Activated CD8-positive, alpha-beta memory T cell treated with anti-CD3 and anti-CD28 coated beads for 36 hours (primary cell): ENCODE measurements around the gene PLGRKT. TPM values are rescaled to one million over a fixed set of nuclear protein-coding genes. Genes with fewer than 3 reads are reported as not detected.
"Not testable (repeated sequence)": the region's sequence is repeated elsewhere in the genome, so short reads cannot be mapped to it uniquely, and the experiment has no call there.

Source experiments
- CTCF ChIA-PET: fragments of 350-600 bp; sonication (Branson Sonifier 250); formaldehyde crosslinking; loops from one replicate; lab custom pipeline; 2021; ENCODE audit warnings: antibody characterized with exemption; lab: Charles Lee
- POLR2A ChIA-PET: fragments of 350-600 bp; sonication (Branson Sonifier 250); formaldehyde crosslinking; loops from one replicate; lab custom pipeline; 2021; ENCODE audit warnings: antibody characterized with exemption; lab: Charles Lee
- total RNA-seq, 2 experiments: library from RNA; stranded (reverse); gene quantifications; one replicate each; pipeline ENCODE4 v1.2.3, GENCODE V29; 2021

PLGRKT gene
- 10 to 100 TPM; 31.8 to 35.7 TPM for total RNA-seq

DNA sequence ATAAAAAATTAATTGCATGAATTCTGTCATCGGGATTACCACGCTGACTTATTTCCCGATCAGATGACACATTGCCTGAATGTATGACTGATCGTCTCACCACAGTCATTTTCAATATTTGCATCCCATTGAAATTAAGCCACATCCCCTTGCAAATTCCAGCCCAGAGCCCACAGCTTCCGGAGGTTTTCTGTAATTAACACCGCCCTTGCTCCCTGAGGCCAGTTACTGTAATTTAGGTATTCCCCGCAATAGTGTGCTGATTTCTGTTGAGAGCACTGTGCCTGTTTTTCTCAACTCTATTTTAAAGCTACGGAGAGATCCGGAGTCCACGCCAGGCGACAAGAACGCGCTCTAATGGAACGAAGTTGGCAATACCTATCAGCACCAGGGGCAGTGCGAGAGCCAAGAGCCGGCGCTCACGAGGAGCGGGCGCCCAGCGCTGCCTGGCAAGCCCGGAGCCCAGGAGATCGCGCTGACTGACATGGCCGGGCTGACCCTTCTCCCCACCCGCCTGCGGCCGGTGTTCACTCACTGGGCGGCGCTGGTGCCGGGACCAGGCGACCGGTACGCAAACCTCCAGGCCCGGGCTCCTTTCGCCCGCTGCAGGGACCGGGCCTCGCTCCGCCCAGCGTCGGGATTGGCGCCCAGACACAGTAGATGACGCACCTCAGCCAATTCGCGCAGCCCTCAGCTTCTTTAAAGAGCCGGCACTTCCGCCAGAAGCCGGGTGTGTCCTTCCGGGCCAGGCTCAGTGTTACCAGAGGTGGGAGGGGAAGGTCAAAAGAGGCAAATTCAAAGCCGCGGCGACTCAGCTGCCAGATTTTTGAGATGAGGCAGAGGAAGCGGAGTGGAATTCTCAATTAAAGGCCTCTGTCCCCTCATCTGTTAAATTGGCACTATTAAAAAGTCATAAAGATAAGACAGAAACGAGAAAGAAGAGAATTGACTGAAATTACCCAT lies at the start of gene PLGRKT:
Gene PLGRKT (minus strand): TSS at position 672 of the 963 bp plus-strand sequence. CDS start 5,948 bp downstream, outside the sequence.
- ChIA-PET CTCF (interaction anchor here (1.0 to 3.7 kb wide), 4 partner anchors 8 to 152 kb away, joined by 3 to 18 read pairs (median 6); partner anchors contain the start of gene CD274), POLR2A (interaction anchor here (0.6 to 2.2 kb wide), 4 partner anchors 13 to 149 kb away, joined by 4 to 8 read pairs (median 6); partner anchors contain the start of gene CD274)

- ChIA-PET CTCF (no interaction called here), POLR2A (no interaction called here)
Measured at GRCh38 chr9:5486988-5487387, 49.3 kb upstream of the PLGRKT start.

GRCh38 chr9:5485378-5486085 lies 47.8 kb upstream of the PLGRKT start:
- POLR2A ChIA-PET: no interaction called here
- CTCF ChIA-PET: no interaction called here

- ChIA-PET CTCF (no interaction called here), POLR2A (no interaction called here)
Measured at GRCh38 chr9:5483306-5483705, 45.6 kb upstream of the PLGRKT start.

- ChIA-PET CTCF (interaction anchor here (1.1 kb wide), 1 partner anchor 17 kb away, joined by 5 read pairs; no protein-coding TSS in a partner anchor), POLR2A (no interaction called here)
Measured at GRCh38 chr9:5482194-5482593, 44.5 kb upstream of the PLGRKT start.

DNA sequence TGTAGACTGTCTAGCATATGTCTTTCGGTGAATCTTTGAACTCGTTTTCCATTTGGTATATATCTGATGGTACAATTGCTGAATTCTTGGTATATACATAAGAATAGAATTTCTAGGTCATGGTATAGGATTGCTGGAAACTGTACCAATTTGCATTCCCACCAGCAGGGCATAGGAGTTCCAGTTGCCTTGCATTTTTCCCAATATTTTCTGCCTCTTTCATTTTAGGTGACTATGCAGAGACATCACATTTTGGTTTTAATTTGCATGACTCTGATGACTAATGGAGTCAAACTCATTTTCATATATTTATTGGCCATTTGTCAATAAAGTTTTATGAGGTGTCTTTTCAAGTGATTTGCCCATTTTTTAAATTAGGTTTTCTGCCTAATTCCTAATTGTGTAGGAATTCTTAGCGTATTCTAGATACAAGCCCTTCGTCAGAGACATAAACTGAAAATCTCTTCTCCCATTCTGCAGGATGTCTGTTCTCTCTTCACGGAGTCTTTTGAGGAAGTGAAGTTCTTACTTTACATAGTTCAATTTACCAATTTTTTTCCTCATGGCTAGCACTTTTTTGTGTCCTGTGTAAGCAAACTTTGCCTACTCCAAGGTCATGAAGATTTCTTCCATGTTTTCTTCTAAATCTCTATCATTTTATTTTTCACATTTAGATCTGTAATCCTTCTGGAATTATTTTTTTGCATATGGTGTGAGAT lies 43.8 kb upstream of the PLGRKT start:
- CTCF ChIA-PET: no interaction called here
- POLR2A ChIA-PET: no interaction called here

GRCh38 chr9:5480919-5481318 lies 43.2 kb upstream of the PLGRKT start:
- POLR2A ChIA-PET: no interaction called here

GRCh38 chr9:5479994-5480694 lies 42.4 kb upstream of the PLGRKT start:
- CTCF ChIA-PET: interaction anchor here (1.5 kb wide), 1 partner anchor 110 kb away, joined by 4 read pairs; no protein-coding TSS in a partner anchor
- POLR2A ChIA-PET: interaction anchor here (0.5 kb wide), 1 partner anchor 147 kb away, joined by 3 read pairs; no protein-coding TSS in a partner anchor

More at GRCh38 chr9:5480919-5481318, 43.2 kb upstream of the PLGRKT start:
- CTCF ChIA-PET: interaction anchor here (1.5 kb wide), 1 partner anchor 109 kb away, joined by 4 read pairs; no protein-coding TSS in a partner anchor

DNA sequence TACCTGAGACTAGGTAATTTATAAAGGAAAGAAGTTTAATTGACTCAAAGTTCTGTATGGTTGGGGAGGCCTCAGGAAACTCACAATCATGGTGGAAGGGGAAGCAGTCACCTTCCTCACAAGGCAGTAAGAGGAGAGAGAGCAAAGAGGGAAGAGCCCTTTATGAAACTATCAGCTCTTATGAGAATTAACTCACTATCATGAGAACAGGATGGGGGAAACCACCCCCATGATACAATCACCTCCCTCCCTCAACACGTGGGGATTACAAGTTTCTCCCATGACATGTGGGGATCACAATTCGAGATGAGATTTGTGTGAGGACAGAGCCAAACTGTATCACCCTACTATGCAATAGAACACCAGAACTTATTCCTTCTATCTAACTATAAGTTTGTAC lies 40.5 kb upstream of the PLGRKT start:
- CTCF ChIA-PET: no interaction called here

DNA sequence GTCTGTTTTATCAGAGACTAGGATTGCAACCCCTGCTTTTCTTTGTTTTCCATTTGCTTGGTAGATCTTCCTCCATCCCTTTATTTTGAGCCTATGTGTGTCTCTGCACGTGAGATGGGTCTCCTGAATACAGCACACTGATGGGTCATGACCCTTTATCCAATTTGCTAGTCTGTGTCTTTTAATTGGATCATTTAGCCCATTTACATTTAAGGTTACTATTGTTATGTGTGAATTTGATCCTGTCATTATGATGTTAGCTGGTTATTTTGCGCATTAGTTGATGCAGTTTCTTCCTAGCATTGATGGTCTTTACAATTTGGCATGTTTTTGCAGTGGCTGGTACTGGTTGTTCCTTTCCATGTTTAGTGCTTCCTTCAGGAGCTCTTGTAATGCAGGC lies 37.9 kb upstream of the PLGRKT start:
- CTCF ChIA-PET, POLR2A ChIA-PET: not testable (repeated sequence)

More for the DNA sequence above, 40.5 kb upstream of the PLGRKT start:
- POLR2A ChIA-PET: no interaction called here

GRCh38 chr9:5470816-5471215 lies 33.1 kb upstream of the PLGRKT start:
- POLR2A ChIA-PET: no interaction called here
- CTCF ChIA-PET: no interaction called here

DNA sequence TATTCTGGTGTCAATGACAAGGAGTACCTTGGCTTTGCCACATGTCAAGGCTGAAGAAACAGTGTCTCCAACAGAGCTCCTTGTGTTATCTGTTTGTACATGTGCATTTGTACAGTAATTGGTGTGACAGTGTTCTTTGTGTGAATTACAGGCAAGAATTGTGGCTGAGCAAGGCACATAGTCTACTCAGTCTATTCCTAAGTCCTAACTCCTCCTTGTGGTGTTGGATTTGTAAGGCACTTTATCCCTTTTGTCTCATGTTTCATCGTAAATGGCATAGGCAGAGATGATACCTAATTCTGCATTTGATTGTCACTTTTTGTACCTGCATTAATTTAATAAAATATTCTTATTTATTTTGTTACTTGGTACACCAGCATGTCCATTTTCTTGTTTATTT lies 32.4 kb upstream of the PLGRKT start:
- ChIA-PET POLR2A (interaction anchor here (0.5 kb wide), 1 partner anchor 121 kb away, joined by 3 read pairs; no protein-coding TSS in a partner anchor), CTCF (interaction anchor here (1.3 kb wide), 1 partner anchor 130 kb away, joined by 3 read pairs; no protein-coding TSS in a partner anchor)

DNA sequence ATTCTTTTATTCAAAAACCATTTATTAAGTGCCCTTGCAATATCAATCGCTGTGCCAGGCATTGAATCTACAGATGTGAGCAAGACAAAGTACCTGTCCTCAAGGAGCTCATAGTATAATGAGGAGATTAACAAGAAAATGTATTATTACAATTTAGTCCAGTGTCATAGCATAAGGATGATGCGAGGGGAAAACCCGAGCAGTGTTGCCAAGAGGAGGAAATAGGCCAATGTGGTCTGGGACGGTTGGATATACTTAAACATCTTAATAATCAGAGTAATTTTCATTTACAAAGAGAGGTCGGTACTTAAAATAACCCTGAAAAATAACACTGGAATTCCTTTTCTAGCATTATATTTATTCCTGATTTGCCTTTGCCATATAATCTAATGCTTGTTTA lies 31.1 kb upstream of the PLGRKT start:
- POLR2A ChIA-PET: no interaction called here

DNA sequence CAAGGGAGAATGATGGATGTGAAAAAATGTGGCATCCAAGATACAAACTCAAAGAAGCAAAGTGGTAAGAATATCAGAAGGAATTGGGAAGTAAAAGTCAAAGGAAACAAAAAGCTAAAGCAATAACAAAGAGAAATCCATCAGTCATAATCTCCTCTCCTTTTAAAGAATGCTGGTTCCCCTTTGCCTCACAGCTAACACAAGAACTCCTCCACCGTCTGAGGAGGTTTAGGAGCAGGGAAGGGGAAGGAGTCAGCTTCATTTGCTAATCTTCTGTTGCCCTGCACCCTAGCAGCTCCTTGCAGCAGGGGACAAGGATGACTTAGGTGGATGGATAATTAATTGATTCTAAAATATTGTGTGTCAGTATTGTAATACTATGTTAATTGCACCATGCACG lies 29.0 kb upstream of the PLGRKT start:
- CTCF ChIA-PET: interaction anchor here (1.3 kb wide), 1 partner anchor 134 kb away, joined by 5 read pairs; no protein-coding TSS in a partner anchor
- POLR2A ChIA-PET: no interaction called here

More for the DNA sequence above, 31.1 kb upstream of the PLGRKT start:
- CTCF ChIA-PET: no interaction called here

- ChIA-PET POLR2A (no interaction called here), CTCF (no interaction called here)
Measured at GRCh38 chr9:5466005-5466404, 28.3 kb upstream of the PLGRKT start.

- CTCF ChIA-PET, POLR2A ChIA-PET: not testable (repeated sequence)
Measured at GRCh38 chr9:5464831-5465330, 27.2 kb upstream of the PLGRKT start.

DNA sequence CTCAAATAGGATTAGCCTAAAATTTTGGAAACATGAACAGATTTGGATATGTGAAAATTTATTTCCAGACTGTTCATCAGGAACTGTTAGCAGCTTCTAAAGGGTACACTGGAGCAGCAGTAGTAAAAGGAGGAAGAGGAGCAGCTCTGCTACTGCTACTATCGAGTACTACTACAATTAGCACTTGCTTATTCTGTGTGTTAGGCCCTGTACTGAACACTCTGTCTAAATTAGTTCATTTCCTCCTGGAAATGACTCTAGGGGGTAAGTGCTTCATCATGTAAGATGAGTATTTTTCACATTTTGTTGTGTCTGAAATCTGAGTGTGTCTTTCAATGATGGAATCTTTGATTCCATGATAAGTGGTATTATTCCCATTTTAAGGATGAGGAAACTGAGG lies 22.4 kb upstream of the PLGRKT start:
- POLR2A ChIA-PET: interaction anchor here (1.0 kb wide), 1 partner anchor 127 kb away, joined by 4 read pairs; no protein-coding TSS in a partner anchor
- CTCF ChIA-PET: interaction anchor here (1.3 to 1.5 kb wide), 3 partner anchors 10 to 127 kb away, joined by 3 to 8 read pairs (median 3); partner anchors contain the start of gene CD274
